Lower leg skin (tissue), 4 donors: ENCODE data around the gene BTD. TPM values are rescaled to one million over a fixed set of nuclear protein-coding genes. Genes with fewer than 3 reads are reported as not detected.

ENCODE experiments used
- DNase-seq, 2 donors: peaks; one replicate each; pipeline ENCODE4 v3.0.0-alpha.2; 2019; ENCODE audit warnings: low spot score in 2 of 2
- H3K4me3 ChIP-seq: fragments of 200-600 bp; sonication (generic); 2 replicates; pipeline ENCODE4 v1.5.1; 2017; ENCODE audit warnings: mild to moderate bottlenecking, low read depth; ENCODE audit not compliant: poor library complexity, severe bottlenecking
- CTCF ChIP-seq, 3 donors: fragments of 450-650 bp; IDR thresholded peaks; one replicate each; pipeline ENCODE4 v1.5.1; 2016; ENCODE audit warnings: antibody characterized with exemption in 3 of 3, mild to moderate bottlenecking in 3 of 3, moderate library complexity in 2 of 3
- POLR2A ChIP-seq, 2 donors: fragments of 450-650 bp; IDR thresholded peaks; one replicate each; pipeline ENCODE4 v1.6.1; 2016 to 2017; ENCODE audit warnings: antibody characterized with exemption in 2 of 2, mild to moderate bottlenecking in 1 of 2, moderate library complexity in 1 of 2
- WGBS, 2 donors: methylation state at CpG; one replicate each; pipeline ENCODE4 v1.1.5; 2018; 5-methylcytosine and 5-hydroxymethylcytosine counted together
- intact Hi-C: fragments of 100-400 bp; cut with DNase I; formaldehyde crosslinking; loops from one replicate; pipeline ENCODE4 v1.15.0; 2023; ENCODE audit warnings: low total_unique reads
- total RNA-seq, 4 donors: library from RNA; depleted of rRNA; stranded (reverse); fragments of >200 nt; gene quantifications; one replicate each; pipeline ENCODE4 v1.1.0, GENCODE V29; 2016

Gene BTD
- total RNA-seq, 4 donors from 2014 or later = 18.1 to 24.6 (median 21.4) TPM

- intact Hi-C loops = no loop called here
- H3K4me3 ChIP-seq = no peak overlapping the region
- WGBS, 2 donors = 76 to 81% methylated on average over 1 of the region's 1 CpG
- TF ChIP-seq POLR2A (IDR thresholded peaks at IDR 0.05) = no peak
- TF ChIP-seq CTCF (IDR thresholded peaks at IDR 0.05) = no peak
- no peak for DNase-seq
Observed at GRCh38 chr3:15683253-15683652, 81.7 kb downstream of the BTD start.

- H3K4me3 ChIP-seq = no peak overlapping the region
- TF ChIP-seq CTCF (IDR thresholded peaks at IDR 0.05) (no peak), POLR2A (IDR thresholded peaks at IDR 0.05) (no peak)
- intact Hi-C loops = no loop called here
- WGBS, 2 donors = 75 to 79% methylated on average over 7 of the region's 7 CpGs
- no peak for DNase-seq
Observed at GRCh38 chr3:15685927-15686326, 84.4 kb downstream of the BTD start.

GRCh38 chr3:15690230-15690629, 88.7 kb downstream of the BTD start:
- no peak for TF ChIP-seq POLR2A (IDR thresholded peaks at IDR 0.05)
- no peak for TF ChIP-seq CTCF (IDR thresholded peaks at IDR 0.05)
- no peak overlapping the region for H3K4me3 ChIP-seq
- WGBS, 2 donors = 85 to 89% methylated on average over 4 of the region's 4 CpGs
- no peak for DNase-seq
- intact Hi-C loops = no loop called here

GRCh38 chr3:15690748-15691147, 89.2 kb downstream of the BTD start:
- H3K4me3 ChIP-seq = no peak overlapping the region
- intact Hi-C loops = no loop called here
- no peak for TF ChIP-seq CTCF (IDR thresholded peaks at IDR 0.05)
- no peak for TF ChIP-seq POLR2A (IDR thresholded peaks at IDR 0.05)
- WGBS, 2 donors = 96 to 97% methylated on average over 5 of the region's 5 CpGs
- DNase-seq = no peak

GRCh38 chr3:15693355-15693754, 91.8 kb downstream of the BTD start:
- 0 to 80% methylated on average over 1 of the region's 1 CpG for WGBS, 2 donors
- no peak for DNase-seq
- intact Hi-C loops = no loop called here
- TF ChIP-seq CTCF (IDR thresholded peaks at IDR 0.05) (no peak), POLR2A (IDR thresholded peaks at IDR 0.05) (no peak)
- H3K4me3 ChIP-seq = no peak overlapping the region

GRCh38 chr3:15694628-15695027, 93.1 kb downstream of the BTD start:
- intact Hi-C loops = no loop called here

More at GRCh38 chr3:15694628-15695027, 93.1 kb downstream of the BTD start:
- no peak for TF ChIP-seq POLR2A (IDR thresholded peaks at IDR 0.05)
- no peak for TF ChIP-seq CTCF (IDR thresholded peaks at IDR 0.05)
- 70 to 71% methylated on average over 1 of the region's 1 CpG for WGBS, 2 donors
- no peak for DNase-seq
- no peak overlapping the region for H3K4me3 ChIP-seq
